GM19193 (cell line): ENCODE data around the gene CADPS2.

ENCODE experiments used
- POLR2A ChIP-seq: IDR thresholded peaks from 4 replicates; pipeline ENCODE4 v1.6.1; 2011; ENCODE audit not compliant: insufficient read depth, insufficient read length; ENCODE audit errors: extremely low read depth

Gene CADPS2

GRCh38 chr7:122881324-122881723, 4.9 kb downstream of the CADPS2 start:
- TF ChIP-seq POLR2A, result no peak

- no peak for TF ChIP-seq POLR2A
Measured at GRCh38 chr7:122869260-122869659, 17.0 kb downstream of the CADPS2 start.

- TF ChIP-seq POLR2A, result no peak
Measured at GRCh38 chr7:122867471-122867980, 18.7 kb downstream of the CADPS2 start.

GRCh38 chr7:122864838-122865237, 21.4 kb downstream of the CADPS2 start:
- no peak for TF ChIP-seq POLR2A

- TF ChIP-seq POLR2A, result no peak
Measured at GRCh38 chr7:122864016-122864415, 22.2 kb downstream of the CADPS2 start.

- TF ChIP-seq POLR2A, result no peak
Measured at GRCh38 chr7:122858320-122858719, 27.9 kb downstream of the CADPS2 start.

- no peak for TF ChIP-seq POLR2A
Measured at GRCh38 chr7:122850528-122850927, 35.7 kb downstream of the CADPS2 start.

GRCh38 chr7:122849957-122850328, 36.3 kb downstream of the CADPS2 start:
- TF ChIP-seq POLR2A, result no peak

GRCh38 chr7:122849322-122849956, 36.8 kb downstream of the CADPS2 start:
- no peak for TF ChIP-seq POLR2A

- no peak for TF ChIP-seq POLR2A
Measured at GRCh38 chr7:122847871-122848473, 38.3 kb downstream of the CADPS2 start.

- no peak for TF ChIP-seq POLR2A
Measured at GRCh38 chr7:122846591-122846990, 39.7 kb downstream of the CADPS2 start.

- no peak for TF ChIP-seq POLR2A
Measured at GRCh38 chr7:122845286-122845685, 41.0 kb downstream of the CADPS2 start.

- no peak for TF ChIP-seq POLR2A
Measured at GRCh38 chr7:122844191-122844988, 41.9 kb downstream of the CADPS2 start.

- TF ChIP-seq POLR2A, result no peak
Measured at GRCh38 chr7:122842971-122843370, 43.3 kb downstream of the CADPS2 start.

GRCh38 chr7:122833888-122834570, 52.2 kb downstream of the CADPS2 start:
- no peak for TF ChIP-seq POLR2A
